Anterior cingulate cortex (tissue), 58 donors: ENCODE results near the gene NR2C1.

ENCODE experiments used
- DNase-seq, 58 donors: peaks; one replicate each; lab custom pipeline; 2025; lab: John Stamatoyannopoulos, UW

The NR2C1 gene

DNA sequence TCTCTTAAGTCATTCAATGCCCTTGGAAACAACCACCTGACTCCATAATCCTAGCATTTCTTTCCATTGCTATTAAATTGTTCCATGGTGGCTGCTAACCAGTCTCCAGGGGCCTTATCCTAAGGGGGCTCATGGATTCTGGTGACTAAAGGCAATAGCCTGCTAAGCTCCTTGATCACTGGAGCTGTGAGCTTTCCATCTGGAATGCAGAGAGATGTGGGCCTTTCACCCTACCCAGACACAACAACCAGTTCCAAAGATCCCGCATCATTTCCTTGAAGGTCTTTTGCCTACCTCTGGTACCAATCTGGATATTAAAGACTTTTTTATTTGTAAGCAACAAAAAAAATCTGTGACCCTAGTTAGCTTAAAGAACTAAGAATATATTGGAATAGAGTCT is 102.9 kb downstream of the NR2C1 start:
- no peak for DNase-seq
